ENCODE data around the gene OPN4.

OPN4 gene

DNA sequence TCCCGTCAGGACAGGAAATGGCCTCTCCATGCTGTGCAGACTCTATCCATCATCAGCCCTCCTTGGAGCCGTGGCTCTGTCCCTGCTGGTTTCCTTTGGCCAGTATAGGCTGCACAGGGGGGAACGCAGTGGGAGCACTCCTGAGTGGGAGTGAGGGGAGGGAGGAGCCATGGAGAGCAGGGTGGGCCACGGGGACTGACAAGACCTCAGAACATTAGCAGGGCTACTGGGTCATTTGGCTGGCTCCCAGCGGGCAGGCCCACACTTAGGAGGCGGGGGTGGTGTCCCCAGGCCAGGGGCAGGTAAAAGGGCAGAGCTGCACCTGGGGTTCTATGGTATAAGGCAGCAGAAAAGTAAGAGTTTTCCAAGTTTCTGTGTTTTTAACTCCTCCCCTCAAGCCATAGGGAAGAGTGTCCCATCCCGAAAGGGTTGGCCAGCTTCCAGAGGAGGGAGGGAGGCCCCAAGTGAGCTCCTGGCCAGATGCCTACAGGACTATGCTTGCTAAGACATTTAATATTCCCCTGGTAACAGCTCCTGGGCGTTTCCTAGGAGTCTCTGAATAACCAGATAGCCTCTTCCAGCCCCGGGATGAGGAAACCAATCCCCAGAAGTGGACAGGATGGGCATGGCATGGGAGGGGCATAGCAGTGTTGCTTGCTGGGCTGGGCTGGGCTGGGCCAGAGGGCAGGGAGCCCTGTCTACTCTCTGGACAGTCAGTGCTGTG is 5.5 kb upstream of the OPN4 start:
- DNase-seq, result no peak

DNA sequence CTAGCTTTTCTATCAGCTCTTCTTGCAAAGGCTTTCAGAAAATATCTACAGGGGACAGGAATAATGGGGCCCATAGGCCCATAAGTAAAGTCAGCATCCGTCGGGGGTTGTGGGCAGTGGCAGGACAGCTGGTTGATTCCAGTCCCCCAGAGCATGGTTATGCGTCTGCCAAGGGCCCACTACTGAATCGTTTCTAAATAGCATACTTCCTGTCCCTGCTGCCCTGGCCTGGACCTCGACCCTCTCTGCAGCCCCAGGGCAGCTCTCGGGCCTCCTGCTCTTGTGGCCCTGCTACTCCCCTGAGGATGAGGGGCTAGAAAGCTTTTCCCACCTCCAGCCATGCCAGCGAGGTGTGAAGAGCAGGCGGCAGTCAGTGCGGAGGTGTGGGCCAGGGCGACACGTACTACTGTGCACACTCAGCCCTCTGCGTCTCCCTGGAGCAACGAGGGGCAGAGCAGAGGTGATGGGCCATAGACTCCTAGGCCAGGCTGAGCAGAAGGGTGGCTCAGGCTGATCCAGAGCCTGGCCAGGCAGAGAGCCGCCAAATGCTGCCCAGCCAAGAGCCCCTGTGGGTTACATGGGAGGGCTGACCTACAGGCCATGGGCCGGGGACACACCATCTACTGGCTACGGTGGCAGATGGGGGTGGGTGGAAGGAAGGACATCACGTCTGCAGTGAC is 4.7 kb upstream of the OPN4 start:
- DNase-seq, result no peak

DNA sequence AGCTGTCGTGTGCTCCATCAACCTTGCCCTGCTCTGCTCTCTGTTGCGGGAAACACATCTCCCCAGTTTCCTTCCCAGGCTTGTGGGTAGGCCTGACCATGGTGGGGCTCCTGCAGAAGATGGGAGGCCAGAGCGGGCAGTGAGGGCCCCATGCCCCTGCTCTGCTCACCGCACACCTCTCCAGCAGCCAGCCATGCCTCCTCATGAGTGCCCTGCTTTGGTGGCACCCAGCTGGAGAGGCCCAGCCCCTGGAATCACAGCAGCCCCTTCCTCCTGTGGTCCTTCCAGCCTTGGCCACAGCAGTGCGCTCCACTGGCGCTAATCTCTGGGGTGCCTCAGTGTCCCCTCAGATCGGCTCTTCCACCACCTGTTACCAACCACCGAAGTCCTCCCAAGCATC is 4.2 kb upstream of the OPN4 start:
- DNase-seq, result no peak

DNA sequence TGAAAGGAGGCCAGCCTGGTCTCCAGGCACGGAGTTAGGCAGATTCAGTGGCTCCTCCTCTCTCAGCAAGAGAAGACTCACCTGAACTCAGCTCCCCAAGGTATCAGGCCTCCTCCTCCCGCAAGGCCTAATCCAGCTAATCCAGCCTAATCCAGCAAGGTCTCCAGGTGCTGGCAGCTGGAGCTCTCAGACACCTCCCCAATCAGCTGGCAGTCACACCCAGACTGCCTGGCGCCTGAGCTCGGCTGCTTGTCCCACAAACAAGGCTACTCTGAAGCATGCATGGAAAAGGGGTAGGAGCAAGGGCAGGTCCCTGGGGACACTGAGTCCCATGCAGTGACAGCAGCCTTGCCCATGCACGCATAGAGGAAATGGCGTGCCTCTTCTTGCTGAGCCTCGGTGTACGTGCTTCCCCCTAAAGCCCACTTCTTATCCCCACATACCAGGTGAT is 3.3 kb upstream of the OPN4 start:
- DNase-seq, result no peak

DNA sequence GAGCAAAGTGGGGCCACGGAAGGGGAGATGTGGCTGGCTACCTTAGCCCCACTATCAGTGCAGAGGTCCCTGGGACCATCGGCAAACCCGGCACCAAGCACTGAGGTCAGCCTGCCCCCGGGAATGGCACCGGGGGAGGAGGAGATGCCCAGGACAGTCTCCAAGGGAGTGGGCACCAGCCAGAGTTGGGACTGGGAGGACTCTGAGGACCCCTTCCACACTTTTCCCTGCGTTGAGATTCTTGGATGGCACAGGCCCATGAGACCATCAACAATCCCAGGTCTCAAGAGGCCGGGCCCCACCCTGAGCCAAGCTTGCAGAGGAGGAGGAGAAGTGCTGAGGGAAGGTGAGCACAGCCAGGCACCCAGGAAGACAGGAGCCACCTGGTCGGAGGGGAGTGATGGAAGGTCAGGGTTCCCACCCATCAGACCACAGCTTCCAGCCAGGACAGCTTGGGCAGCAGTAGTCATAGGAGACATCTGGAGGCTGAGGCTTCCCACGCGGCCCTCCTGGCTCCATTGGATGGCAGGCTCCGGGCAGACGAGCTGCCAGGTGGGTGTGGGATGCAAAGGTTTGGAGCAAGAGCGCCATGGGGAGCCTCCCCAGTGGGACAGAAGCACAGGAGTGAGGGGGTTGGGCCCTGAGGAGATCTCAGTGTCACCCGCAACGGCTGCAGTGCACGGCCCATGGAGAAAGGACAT is 2.6 kb upstream of the OPN4 start:
- no peak for DNase-seq

DNA sequence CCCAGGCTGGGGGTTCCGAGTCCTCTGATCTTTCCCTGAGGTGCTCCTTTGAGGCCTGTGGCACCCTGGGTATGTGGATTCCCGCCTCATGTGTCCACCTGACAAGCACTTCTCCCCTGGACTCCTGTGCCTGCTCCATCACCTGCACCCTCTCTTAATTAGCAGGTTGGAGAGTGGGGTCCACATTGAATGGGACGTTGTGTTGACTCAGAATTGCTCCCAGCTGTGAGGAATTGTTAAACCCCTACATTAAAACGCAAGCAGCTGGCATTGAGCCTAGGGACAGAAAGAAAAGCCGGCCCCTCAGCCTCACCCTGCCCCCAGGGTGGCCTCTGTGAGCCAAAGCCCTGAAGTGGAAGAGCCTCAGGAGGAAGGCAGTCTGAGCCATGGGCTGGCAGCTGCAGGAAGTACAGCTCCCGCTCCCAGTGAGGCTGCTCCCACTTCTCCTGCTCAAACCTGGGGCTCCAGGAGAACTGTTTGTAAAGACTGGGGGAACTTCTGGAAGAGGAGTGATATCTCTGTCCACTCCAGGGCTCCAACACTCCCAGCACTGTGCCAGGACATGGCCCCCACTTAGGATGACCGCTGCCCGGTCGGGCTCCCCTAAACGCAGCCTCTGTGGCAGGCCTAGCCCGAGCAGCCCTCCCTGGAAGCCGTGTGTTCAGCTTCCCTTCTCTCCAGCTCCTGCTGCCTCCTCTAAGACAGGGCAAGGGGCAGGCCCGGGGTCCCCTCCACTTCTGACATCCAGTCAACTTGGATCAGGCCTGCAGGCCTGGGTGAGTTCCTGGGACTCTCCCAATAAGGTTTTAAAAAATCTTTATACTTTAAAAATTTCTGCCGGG is 1.8 kb upstream of the OPN4 start:
- DNase-seq, result no peak

DNA sequence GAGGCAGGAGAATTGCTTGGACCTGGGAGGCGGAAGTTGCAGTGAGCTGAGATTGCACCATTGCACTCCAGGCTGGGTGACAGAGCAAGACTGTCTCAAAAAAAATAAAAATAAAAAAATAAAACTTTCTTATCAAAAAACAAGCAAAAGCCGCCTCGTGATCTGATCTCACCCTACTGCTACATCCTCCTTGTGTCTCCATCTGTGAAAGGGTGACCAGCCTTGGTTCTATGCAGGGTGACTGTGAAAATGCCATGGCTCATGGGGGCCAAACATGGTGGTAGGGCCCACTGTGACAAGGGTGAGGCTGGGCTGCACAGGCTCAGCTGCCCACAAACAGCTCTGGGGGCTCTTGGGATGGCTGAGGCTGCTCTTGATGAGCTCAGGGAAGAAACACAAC is 968 bp upstream of the OPN4 start:
- DNase-seq, result no peak

DNA sequence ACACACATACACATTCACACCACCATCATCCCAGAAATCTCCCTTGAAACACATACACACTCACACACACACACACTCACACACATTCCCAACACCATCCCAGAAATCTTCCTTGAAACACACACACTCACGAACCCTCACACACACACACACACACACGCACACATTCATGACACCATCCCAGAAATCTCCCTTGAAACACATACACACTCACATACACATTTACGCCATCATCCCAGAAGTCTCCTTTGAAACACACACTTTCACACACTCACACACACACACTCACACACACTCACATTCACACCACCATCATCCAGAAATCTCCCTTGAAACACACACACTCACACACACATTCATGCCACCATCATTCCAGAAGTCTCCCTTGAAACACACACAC is 360 bp upstream of the OPN4 start:
- no peak for DNase-seq

DNA sequence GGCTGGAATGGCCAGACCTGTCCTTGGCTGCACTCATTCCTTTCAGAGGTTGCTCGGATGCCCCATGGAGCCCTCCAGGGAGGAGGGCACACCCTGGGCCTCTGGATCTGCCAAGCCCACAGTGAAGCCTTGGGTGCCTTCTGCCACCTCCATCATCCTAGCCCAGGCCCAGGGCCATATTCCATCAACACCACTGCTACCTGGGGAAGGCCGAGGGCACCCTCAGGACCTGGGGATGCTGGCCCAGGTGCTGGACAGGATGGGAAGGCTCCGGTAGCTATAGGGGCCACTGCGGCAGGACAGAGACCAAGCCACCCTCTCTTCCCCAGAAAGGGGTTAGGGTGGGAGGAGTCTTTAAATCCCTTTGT is 810 bp downstream of the OPN4 start:
- no peak for DNase-seq

DNA sequence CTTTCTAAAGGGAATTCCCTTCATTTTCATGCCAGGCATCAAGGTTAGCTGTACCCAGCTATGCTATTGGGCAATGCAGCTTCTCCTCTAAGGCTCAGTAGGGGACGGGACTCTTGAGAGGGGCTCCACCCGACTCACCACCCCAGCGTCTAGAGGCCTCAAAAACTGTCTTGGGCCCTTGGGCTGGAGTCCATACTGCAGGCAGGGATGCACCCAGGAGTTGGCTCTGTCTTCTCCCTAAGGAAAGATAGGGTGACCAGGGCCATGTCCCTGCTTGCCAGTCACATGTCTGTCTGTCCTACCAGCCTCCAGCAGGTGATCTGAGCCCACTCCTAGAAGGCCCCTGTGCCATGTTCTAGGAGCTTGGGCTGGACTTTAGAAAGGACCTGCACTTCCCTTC is 1.2 kb downstream of the OPN4 start:
- no peak for DNase-seq

DNA sequence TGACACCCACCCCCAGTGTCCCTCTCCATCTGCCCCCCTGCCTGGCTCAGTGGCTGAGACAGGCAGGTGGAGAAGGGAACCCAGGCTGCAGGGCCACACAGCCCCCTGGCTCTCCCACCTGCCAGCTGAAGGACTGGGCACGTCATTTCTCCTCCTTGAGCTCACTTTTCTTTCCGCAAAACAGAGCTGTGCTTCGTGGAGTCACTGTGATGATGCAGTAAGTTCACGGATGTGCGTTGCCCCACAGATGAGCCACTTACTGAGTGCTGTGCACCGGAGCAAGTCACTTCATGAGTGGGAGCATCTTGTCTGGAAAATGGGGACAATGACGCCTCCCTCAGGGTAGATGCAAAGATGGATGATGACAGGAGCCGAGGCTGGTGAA is 2.7 kb downstream of the OPN4 start:
- no peak for DNase-seq

DNA sequence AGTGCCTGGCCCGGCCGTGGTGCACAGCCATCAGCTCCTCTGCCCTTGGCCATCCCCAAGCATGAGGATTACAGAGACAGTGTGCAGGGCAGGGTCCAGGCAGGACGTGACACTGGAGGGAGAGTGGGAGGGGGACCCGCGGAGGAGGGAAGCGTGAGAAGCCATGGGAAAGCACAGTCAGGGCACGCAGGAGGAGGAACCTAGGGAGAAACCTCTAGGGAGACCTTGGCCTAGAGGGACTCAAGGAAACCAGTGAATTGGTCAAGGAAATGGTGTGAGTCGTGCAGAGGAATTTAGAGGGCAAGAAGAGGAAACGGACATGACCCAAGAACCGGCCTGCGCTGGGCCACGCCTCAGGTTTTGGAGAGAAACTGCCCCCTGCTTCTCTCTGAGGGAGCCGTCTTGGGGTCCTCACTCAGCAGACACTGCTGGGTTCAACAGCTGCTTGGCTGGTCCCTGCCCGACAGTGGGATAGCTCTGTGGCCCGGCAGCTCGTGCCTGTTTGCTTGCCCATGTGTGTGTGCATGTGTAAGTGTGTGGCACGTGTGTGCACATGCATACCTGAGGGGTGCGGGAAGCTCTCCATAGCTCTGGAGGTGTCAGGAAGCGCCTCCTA is 3.2 kb downstream of the OPN4 start:
- no peak for DNase-seq

DNA sequence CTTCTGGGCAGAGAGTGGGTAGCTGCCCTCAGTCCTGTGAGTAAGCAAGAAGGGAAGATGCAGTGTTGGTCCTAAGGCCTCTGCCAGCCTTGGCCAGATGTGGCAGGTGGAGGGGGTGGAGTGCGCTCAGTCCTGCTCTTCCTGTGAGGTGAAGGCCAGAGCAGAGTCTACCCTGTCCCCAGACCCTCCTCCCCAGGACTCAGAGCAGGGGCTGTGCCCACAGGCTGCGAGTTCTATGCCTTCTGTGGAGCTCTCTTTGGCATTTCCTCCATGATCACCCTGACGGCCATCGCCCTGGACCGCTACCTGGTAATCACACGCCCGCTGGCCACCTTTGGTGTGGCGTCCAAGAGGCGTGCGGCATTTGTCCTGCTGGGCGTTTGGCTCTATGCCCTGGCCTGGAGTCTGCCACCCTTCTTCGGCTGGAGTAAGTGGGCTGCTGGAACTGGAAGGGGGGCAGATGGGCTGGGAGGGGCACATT is 4.0 kb downstream of the OPN4 start:
- DNase-seq, result no peak

DNA sequence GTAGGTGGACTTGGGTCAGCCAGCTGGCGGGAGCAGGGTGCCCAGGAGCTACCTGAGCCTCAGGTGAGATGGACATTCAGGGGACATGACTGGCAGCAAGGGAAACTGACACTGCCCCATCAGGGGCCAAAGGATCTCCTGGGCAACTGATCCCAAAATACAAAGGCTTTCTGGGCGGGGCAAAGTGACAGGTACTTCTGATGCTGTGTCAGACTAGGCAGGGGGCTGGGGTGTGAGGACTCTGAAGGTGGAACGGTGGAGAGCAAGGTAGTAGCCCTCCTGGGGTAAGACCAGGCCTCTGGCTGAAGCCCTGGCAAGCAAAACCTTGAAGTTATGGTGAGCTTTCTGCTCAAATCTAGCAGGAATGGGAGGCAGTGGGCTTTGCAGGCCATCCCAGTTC is 4.4 kb downstream of the OPN4 start:
- DNase-seq, result no peak

DNA sequence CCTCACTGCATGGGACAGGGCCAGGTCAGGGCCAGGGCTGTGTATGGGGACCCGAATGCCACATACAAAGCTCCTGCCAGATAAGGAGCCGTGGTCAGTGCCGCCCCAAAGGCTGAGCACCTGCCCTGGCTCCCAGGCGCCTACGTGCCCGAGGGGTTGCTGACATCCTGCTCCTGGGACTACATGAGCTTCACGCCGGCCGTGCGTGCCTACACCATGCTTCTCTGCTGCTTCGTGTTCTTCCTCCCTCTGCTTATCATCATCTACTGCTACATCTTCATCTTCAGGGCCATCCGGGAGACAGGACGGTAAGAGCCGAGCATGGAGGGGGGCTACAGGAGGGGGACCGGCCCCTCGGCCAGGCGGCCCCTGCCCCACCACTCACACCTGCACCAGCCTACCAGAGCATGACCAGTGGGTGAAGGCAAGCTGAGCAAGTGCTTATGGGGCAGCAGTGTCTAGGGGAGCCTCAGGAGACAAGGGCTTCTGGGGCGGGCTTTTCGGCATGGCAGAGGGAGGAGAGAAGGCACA is 4.9 kb downstream of the OPN4 start:
- DNase-seq, result no peak

DNA sequence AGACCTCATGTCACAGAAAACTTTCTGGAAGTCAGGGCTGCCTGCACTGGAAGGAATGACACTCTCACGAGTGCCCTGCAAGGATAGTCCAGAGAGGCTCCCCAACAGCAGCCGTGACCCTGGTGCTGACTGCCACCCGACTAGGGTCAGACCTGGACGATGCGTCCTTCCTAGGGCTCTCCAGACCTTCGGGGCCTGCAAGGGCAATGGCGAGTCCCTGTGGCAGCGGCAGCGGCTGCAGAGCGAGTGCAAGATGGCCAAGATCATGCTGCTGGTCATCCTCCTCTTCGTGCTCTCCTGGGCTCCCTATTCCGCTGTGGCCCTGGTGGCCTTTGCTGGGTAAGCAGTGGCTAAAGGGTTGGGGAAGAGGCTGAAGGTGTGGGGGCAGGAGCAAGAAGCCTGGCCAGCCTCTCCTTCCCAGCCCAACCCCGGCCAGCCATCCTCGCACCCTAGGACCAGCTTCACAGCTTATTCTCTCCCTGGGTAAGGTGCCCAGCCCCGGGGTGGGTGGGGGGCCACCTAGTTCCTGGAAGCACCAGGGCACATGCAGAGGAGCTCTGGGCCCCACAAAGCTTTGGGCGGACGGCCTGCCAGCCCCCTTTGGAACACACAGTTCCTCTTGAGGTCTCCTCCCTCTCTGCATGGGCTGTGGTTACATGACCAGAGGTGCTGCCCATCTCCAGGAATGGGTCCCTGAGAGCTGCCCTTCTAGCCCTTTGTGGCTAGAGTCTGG is 5.5 kb downstream of the OPN4 start:
- DNase-seq, result no peak

DNA sequence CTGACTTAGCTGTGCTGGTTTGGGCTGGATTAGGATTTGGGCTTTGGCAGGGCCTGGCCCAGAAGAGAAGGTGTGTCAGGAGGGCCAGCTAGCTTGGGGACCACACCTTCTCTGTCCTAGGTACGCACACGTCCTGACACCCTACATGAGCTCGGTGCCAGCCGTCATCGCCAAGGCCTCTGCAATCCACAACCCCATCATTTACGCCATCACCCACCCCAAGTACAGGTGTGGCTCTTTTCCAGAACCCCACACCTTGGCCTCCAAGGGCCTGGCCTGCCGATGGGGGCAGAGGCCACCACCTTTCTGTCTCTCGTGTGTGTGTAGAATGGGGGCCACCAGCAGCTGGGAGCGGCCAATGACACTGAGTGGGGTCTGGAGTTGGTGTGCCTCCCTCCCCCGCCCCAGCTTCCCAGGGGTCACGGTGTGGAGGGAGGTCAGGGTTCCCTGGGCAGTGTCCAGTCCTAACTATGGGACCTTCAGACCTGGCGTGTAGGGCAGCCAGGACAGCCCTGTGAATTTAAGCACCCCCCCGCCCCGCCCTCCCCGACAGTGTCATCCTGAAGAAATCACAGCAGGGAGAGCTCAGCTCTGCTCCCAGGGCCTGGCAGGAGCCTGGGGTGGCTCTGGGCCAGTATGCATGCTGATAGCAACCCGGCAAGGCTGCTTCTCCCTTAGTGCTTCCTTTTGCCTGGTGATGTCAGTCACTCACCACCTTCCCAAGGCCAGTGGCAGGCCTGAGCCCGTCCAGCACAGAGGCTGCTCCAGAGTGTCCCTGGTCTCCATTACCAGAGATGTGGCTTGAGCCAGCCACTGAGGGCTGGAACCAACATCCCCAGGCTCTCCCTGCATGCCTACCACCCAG is 7.0 kb downstream of the OPN4 start:
- DNase-seq, result no peak

DNA sequence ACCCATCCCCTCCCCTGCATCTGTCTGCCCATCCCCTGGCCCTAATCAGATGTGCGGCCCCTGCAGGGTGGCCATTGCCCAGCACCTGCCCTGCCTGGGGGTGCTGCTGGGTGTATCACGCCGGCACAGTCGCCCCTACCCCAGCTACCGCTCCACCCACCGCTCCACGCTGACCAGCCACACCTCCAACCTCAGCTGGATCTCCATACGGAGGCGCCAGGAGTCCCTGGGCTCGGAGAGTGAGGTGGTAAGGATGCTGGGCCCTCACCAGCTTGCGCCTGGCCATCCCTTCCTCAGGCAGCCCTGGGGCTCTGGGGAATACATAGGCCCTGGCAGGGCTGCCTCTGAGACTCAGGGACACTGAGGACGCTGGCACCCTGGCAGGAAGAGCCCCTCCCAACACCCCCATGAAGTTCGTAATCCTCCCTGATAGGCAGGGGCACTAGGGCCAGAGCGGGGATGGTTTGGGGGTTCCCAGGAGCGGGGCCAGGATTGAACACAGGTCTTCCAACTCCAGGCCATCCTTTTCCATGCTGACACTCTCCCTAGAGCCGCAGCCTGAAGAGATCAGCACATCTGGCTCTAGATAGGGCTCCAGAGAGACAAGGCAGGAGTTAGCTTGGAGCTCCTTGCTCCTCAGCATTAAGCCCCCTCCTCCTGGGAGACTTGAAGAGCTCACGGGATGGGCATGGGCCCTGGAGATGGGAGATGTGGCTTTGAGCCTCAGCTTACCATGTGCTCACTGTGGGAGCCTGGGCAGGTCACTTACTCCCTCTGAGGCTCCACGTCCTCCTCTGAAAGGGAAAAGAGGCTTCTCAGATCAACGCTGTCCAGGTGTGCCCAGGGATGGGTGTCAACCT is 8.1 kb downstream of the OPN4 start:
- DNase-seq, result no peak

DNA sequence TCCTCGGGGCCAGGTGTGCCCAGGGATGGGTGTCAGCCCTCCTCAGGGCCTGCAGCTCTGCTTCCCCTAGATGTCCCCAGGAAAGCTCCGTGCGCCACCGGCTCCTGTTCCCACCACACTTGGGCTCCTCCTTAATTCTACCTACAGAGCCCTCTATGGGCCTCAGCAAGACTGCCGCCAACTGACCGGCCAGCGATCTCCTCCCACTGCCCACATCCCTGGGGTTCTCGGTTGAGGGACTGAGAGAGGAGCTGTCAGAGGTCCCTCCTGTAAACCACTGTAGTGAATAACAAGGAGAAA is 8.6 kb downstream of the OPN4 start:
- no peak for DNase-seq
